Stimulated activated naive CD8-positive, alpha-beta T cell treated with anti-CD3 and anti-CD28 coated beads, Interleukin-15, amount 100 ng/mL, for 72 hours (primary cell): ENCODE data around the gene MBD6.

ENCODE experiments used
- ATAC-seq: fragments of 150-1000 bp; cut with Tn5 transposase; 2 replicates; pipeline ENCODE4 v1.10.0; 2021; ENCODE audit warnings: mild to moderate bottlenecking, moderate library complexity
- DNase-seq, 2 donors: peaks; one replicate each; pipeline ENCODE4 v3.0.0; 2021 to 2022
- H3K27ac Mint-ChIP-seq, 2 donors: one replicate each; pipeline ENCODE4 v1.8.0; 2022; ENCODE audit warnings: mild to moderate bottlenecking in 2 of 2, mixed read lengths in 2 of 2, moderate library complexity in 2 of 2
- H3K27me3 Mint-ChIP-seq: one replicate; pipeline ENCODE4 v1.8.0; 2022; ENCODE audit warnings: mixed read lengths
- H3K4me1 Mint-ChIP-seq: one replicate; pipeline ENCODE4 v1.8.0; 2022; ENCODE audit warnings: mild to moderate bottlenecking, mixed read lengths
- H3K4me3 Mint-ChIP-seq, 2 donors: one replicate each; pipeline ENCODE4 v1.8.0; 2022; ENCODE audit warnings: mild to moderate bottlenecking in 2 of 2, mixed read lengths in 2 of 2, moderate library complexity in 1 of 2
- H3K9me3 Mint-ChIP-seq, 2 donors: one replicate each; pipeline ENCODE4 v1.8.0; 2022; ENCODE audit warnings: mixed read lengths in 2 of 2

Gene MBD6, protein sequence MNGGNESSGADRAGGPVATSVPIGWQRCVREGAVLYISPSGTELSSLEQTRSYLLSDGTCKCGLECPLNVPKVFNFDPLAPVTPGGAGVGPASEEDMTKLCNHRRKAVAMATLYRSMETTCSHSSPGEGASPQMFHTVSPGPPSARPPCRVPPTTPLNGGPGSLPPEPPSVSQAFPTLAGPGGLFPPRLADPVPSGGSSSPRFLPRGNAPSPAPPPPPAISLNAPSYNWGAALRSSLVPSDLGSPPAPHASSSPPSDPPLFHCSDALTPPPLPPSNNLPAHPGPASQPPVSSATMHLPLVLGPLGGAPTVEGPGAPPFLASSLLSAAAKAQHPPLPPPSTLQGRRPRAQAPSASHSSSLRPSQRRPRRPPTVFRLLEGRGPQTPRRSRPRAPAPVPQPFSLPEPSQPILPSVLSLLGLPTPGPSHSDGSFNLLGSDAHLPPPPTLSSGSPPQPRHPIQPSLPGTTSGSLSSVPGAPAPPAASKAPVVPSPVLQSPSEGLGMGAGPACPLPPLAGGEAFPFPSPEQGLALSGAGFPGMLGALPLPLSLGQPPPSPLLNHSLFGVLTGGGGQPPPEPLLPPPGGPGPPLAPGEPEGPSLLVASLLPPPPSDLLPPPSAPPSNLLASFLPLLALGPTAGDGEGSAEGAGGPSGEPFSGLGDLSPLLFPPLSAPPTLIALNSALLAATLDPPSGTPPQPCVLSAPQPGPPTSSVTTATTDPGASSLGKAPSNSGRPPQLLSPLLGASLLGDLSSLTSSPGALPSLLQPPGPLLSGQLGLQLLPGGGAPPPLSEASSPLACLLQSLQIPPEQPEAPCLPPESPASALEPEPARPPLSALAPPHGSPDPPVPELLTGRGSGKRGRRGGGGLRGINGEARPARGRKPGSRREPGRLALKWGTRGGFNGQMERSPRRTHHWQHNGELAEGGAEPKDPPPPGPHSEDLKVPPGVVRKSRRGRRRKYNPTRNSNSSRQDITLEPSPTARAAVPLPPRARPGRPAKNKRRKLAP

DNA sequence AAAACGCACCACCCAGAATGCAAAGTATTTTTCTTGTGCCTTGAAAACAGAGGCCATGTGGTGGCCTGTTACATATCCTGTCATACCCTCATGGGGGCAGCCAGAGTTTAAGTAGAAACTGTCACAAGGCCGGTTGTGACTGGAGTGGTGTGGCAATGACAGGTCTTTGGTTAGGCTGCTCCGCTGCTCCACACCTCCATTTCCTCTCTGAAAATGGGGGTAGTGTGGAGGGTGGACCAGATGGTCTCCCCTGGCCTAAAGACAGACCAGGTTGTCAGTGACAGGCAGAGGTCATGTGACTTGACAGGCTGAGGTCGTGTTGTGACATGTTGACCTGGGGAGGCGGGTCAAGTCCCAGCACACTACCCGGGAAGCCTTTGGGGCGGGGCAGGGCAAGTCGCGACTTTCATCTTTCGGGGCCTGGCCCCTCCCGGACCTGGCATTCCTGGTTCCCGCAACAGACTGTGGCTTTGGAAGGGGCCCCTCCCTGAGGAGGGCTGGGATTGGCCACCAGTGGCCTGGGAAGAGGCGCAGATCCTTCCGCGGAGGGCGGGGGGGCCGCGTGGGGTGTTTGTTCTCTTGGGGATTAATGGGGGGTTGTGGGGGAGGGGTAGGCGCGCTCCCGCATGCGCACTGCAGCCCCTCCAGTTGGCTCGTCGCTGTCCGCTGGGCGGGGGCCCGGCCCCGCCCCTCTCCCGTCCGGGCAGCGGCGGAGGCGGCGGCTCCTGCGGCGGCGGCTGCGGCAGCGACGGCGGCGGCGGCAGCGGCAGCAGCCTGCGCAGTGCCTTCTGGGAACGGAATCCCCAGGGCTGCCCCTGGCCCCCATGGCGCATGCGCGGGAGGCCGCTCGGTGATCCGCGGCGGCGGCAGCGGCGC lies at the start of gene MBD6:
MBD6 (plus strand) TSS at position 814 of the 876 bp plus-strand sequence. CDS start 1,480 bp downstream, outside the sequence.
- DNase-seq (peak; percentile 95 to 96), ATAC-seq (peak; percentile 66)
- no peaks in the 10 kb centered on the region for H3K27me3 Mint-ChIP-seq
- peaks cover 88% of the 10 kb centered on the region for H3K4me1 Mint-ChIP-seq
- H3K27ac Mint-ChIP-seq: peak within 1 kb of the TSS; percentile 99 to 100
- H3K9me3 Mint-ChIP-seq: no peaks in the 10 kb centered on the region
- peak within 1 kb of the TSS; percentile 96 to 98 for H3K4me3 Mint-ChIP-seq

DNA sequence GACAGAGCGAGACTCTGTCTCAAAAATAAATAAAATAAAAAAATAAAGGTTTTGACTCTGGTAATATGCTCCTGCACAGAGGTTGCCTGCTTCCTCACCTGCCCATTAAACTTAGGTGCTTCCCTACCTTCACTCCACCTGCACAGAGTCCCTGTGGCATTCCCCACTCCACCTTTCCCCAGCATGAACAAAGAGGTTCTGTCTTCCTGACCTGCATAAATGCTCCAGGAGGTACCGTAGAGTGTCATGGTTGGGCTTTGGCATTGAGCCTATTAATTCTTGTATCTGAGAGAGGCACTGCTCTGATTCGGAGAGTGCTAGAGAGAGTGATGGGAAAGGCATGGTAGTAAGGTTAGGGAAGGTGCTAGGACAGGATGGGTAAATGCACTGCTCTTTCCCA lies 49.2 kb upstream of the MBD6 start:
- Mint-ChIP-seq H3K27me3 (no peaks in the 10 kb centered on the region), H3K27ac (no peak overlapping the region), H3K4me1 (peaks cover 65% of the 10 kb centered on the region), H3K9me3 (no peaks in the 10 kb centered on the region), H3K4me3 (no peak overlapping the region)
- DNase-seq (no peak), ATAC-seq (no peak)

DNA sequence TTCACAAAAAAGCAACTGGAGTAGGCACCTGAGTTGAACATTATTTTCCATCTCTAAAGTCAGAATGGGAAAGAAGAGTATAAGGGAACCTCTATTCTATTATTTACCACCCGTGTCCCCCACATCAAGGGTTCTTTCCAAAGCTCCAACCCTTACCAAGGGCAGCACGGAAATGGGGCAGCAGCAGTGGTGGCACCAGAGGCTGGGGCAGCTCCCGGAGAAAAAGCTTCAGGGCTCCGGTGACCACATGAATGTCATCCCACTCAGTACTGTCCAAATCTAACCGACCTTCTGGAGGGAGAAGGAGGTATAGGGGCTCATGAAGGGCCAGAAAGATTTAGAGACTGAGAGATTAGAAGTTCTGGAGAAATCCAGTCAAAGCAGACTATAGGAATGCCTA lies 48.7 kb upstream of the MBD6 start:
- Mint-ChIP-seq H3K4me3 (peak overlapping the region; percentile 71 to 76), H3K27ac (peak overlapping the region in 1 of 2 donors; percentile 95), H3K4me1 (peaks cover 70% of the 10 kb centered on the region), H3K27me3 (no peaks in the 10 kb centered on the region), H3K9me3 (no peaks in the 10 kb centered on the region)
- DNase-seq (no peak), ATAC-seq (no peak)

DNA sequence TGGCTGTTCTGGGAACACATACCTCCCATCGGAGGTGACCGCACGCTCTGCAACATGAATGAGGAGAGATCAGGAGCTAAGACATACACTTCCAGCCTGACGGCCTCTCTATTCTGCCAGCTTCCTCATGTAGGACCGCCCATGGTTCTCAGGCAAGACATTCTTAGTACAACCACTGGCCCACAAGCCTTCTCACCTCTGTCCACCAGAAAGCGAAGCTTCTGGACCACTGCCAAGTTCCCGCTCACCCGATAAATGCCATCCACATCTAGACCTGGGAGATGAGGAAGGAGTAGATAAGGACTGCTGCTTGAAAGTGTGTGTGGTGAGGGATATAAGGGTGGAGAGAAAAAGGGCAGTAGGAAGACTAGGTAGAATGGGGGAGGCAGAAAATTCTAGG lies 48.2 kb upstream of the MBD6 start:
- DNase-seq: no peak
- no peaks in the 10 kb centered on the region for H3K27me3 Mint-ChIP-seq
- no peaks in the 10 kb centered on the region for H3K9me3 Mint-ChIP-seq
- ATAC-seq: no peak
- H3K4me3 Mint-ChIP-seq: peak overlapping the region; percentile 71 to 76
- H3K27ac Mint-ChIP-seq: peak overlapping the region; percentile 81 to 95
- peaks cover 75% of the 10 kb centered on the region for H3K4me1 Mint-ChIP-seq

DNA sequence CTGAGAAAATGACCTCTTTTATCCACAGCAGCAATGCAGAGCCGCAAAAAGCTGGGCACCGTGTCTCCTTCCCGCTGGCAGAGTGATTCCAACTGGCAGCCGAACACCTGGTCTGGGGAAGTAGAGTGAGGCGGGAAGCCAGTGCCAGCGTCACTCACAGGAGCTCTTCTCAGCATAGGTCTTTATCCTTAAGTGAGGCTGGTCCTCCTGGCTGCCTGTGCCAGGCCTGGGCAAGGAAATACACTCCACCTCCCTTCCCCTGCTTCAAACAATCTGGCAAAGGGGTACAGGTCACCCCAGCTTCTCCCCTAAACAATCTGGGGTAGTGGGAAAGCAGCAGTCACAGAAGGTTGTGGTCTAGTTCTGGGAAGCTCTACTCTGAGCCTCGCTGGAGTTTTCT lies 47.8 kb upstream of the MBD6 start:
- Mint-ChIP-seq H3K4me3 (peak overlapping the region; percentile 71 to 76), H3K27me3 (no peaks in the 10 kb centered on the region), H3K4me1 (peaks cover 80% of the 10 kb centered on the region), H3K27ac (no peak overlapping the region), H3K9me3 (no peaks in the 10 kb centered on the region)
- ATAC-seq (no peak), DNase-seq (no peak)

DNA sequence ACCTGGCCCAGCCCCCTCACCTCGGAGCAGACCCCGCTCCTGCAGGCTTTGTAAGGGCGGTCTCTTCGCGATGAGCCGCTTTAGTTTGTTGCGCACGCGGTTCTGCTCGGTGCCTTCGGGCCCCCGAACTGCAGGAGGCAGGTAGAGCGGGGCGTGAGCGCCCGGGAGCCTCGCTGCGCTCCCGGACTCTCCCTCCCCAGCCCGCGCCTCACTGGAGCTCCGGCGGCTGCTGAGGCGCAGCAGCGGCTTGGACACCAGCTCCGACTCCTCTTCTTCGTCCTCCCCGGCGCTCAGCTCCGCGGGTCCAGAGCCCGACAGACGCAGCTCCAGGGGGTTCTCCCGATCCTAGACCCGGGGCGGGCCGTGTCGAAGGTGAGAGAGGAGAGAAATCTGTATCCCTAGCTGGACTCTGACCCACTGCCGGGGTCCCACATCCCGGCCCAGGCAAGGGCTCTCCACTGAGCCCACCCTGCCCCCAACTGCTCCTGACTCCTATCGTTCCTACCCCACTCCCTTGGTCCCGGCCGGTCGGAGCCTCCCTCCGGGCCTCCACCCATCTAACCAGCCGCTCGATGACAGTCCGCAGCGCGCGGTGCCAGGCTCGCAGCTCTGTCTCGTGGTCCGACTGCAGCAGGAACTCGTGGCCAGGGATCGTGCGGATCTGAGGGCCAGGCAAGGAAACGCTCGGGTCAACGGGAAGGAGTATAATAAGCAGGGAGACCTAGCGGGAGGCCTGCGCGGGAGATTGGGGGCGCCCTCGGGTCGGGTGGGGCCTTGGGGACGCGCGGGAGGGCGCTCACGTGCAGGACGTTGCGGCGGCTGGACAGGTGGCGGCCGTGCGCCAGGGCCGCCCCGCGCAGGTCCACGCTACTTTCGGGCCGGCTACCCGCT lies 47.1 kb upstream of the MBD6 start:
- no peaks in the 10 kb centered on the region for H3K9me3 Mint-ChIP-seq
- ATAC-seq (no peak), DNase-seq (no peak)
- H3K4me1 Mint-ChIP-seq: peaks cover 86% of the 10 kb centered on the region
- peak overlapping the region; percentile 80 to 97 for H3K4me3 Mint-ChIP-seq
- no peaks in the 10 kb centered on the region for H3K27me3 Mint-ChIP-seq
- H3K27ac Mint-ChIP-seq: no peak overlapping the region

DNA sequence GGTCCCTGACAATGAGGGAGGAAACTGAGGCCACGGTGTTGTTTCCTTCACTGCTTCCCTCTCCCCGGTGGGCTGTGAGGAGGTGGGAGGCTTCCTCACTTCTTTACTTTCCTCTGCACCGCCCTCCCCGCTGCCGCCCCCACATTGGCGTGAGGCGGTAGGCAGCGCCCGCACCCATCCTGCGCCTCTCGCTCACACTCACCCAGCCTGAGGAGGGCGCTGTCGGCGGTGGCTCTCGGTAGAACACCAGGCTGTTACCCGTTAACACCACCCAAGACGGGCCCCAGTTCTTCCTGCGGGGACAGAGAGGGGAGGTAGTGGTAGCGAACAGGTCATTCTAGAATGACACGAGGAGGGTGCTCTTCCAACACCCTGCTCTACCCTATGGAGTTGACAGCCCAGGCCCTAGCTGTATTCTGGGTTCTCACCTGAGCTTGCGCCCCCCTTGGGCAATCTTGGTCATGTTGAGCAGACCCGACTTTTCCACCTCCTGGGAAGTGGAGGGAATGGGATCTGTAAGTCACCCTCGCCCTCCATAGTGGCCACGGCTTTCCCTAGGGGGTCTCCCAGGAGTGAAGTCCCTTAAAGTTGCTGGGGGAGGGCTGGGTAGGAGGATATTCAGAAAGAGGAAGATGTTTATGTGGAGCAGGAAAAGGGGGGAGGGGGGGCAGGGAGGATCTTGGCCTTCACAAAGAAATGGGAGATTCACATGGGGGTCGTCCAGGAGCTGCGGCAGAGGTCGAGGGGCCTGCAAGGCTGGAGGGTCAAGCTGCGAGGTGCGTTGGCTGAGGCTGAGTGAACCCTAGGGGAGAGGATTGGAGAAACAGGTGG lies 46.2 kb upstream of the MBD6 start:
- ATAC-seq (peak; percentile 70), DNase-seq (peak; percentile 73 to 90)
- peak overlapping the region; percentile 97 to 100 for H3K27ac Mint-ChIP-seq
- H3K4me3 Mint-ChIP-seq: peak overlapping the region; percentile 80 to 97
- no peaks in the 10 kb centered on the region for H3K27me3 Mint-ChIP-seq
- no peaks in the 10 kb centered on the region for H3K9me3 Mint-ChIP-seq
- H3K4me1 Mint-ChIP-seq: peaks cover 89% of the 10 kb centered on the region

DNA sequence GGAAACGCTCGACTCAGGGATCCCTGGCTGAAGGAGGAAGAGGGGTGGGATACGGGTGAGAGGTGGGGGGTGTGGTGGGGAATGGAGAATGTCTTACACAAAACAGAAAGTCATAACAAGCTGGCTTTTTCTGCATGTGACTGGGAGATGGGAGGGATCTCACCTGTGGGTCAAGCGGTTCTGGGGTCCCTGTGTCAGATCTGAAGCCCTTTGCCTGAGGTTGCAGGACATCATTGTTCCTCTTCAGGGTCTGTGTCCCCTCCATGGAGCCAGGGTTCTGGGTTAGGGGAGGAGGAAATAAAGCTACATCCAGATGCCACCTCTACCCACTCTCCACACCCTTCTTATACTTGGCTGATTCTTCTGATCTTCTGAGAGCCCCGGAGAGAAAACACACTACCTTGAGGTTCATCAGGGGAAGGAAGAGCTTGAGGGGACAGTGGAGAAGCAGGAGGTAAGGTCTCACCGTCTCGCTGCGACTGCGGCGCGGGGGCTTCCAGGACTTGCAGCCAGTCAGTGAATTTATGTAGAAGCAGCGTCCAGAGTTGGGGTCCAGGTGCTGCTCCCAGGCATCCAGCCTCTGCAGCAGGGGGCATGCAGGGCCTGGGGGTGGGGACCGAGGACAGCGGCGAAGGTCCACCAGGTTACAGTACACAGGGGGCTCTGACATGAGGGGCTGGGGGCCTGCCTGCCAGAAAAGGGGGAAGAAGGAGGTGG lies 45.5 kb upstream of the MBD6 start:
- H3K27ac Mint-ChIP-seq: peak overlapping the region; percentile 97 to 100
- no peaks in the 10 kb centered on the region for H3K27me3 Mint-ChIP-seq
- H3K4me1 Mint-ChIP-seq: peaks cover 88% of the 10 kb centered on the region
- no peaks in the 10 kb centered on the region for H3K9me3 Mint-ChIP-seq
- no peak for ATAC-seq
- no peak for DNase-seq
- peak overlapping the region; percentile 80 to 97 for H3K4me3 Mint-ChIP-seq

DNA sequence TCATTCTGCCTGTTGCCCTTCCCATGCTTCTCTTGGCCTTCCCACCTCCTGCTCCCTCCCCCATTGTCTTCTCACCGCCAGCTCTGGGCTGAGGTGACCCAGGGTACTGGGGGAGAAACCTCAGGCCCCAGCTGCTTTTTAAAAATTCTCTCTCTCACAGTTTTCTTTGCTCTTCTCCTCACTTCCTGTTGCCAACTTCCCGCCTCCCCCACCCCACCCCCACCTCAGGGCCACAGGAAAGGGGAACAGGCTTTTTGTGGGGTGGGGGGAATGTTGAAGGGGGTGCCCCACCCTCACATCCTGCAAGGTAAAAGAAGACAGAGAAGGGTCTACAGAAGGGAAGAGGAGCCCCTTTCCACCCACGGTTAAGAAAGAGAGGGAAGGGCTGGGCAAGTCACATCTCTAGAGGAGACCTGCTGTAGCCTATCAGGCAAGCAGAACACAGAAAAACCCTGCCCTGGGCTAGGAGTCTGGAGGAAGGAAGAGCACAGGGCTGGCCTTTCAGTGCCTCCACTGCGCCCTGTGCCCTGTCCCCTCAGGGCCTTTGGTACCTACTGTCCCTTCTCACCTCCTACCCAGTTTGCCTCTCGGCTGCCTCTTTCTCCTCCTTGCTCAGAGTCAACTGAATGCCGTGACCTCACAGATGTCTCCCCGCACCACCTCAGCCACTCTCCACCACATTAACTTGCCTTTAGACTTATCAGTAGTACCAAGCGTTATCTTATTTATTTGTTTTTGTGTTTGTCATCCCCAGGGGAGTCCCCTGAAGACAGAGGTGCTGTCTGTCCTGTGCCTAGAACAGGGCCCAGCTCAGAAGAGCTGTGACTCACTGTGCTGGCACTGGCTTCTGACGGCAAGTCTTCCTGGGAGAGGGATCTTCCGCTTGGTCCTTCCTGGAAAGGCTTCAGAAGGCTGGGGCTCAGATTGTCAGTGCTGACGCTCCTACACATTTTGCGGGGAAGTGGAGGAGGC lies 44.6 kb upstream of the MBD6 start:
- no peaks in the 10 kb centered on the region for H3K27me3 Mint-ChIP-seq
- peaks cover 82% of the 10 kb centered on the region for H3K4me1 Mint-ChIP-seq
- H3K27ac Mint-ChIP-seq: peak overlapping the region; percentile 96 to 100
- H3K9me3 Mint-ChIP-seq: no peaks in the 10 kb centered on the region
- H3K4me3 Mint-ChIP-seq: peak overlapping the region; percentile 80 to 97
- ATAC-seq (peak; percentile 61), DNase-seq (peak; percentile 43 to 57)

DNA sequence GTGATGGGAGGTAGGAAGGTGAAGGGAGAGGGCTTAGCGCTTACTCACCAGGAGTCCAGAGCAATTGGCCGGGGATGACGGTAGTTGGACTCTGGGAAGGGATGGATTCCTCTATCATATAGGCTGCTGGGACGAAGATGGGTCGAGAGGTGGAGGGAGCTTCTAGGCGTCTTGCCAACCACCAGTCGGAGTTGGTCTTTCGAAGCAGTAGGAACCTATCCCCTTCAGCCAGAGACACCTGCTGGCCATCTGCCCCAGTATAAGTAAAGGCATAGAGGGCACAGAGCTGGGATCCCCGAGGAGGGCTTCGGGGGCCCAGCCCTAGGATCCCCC lies 43.6 kb upstream of the MBD6 start:
- Mint-ChIP-seq H3K27me3 (no peaks in the 10 kb centered on the region), H3K27ac (peak overlapping the region; percentile 96 to 100), H3K9me3 (no peaks in the 10 kb centered on the region), H3K4me3 (peak overlapping the region; percentile 80 to 97), H3K4me1 (peaks cover 78% of the 10 kb centered on the region)
- ATAC-seq (no peak), DNase-seq (no peak)

DNA sequence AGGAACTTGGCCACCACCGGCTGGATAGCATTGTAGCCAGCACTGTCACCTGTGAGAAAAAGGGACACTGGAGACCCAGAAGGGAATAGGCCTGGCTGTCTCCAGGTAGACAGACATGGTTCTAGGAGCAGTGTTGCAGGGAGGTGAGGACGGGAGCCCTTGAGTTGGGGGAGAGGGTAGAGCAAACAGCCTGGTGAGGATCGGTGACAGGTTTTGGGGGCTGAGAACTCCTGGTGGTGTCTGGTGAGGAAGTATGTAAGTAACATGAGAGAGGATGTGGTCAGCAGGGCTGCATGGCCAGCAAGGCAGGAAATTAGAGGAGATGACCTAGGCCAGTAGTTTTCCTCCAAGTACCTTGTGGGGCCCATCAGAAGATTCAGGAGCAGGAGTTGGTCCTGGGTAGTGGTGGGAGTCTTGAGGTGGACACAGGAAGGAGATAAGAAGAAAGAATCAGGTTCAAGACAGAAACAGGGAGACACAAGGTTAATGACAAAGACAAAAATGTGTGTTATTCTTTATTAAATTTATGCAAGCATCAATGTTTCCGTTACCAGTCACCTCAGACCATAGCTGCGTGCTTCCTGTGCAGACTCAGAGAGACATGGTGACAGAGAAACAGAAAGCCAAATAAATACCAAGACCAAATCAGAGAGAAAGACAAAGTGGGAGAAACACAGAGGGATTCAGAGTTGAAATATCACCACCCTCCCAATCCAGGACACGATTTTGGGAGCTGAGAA lies 43.1 kb upstream of the MBD6 start, which contains the start of gene ARHGAP9:
ARHGAP9 (minus strand) TSS at position 491 of the 740 bp plus-strand sequence; CDS start at position 31, 460 bp downstream.
- H3K27me3 Mint-ChIP-seq: no peaks in the 10 kb centered on the region
- ATAC-seq: peak; percentile 71
- peak within 1 kb of the TSS; percentile 96 to 100 for H3K27ac Mint-ChIP-seq
- peaks cover 73% of the 10 kb centered on the region for H3K4me1 Mint-ChIP-seq
- H3K4me3 Mint-ChIP-seq: peak within 1 kb of the TSS; percentile 80 to 97
- no peaks in the 10 kb centered on the region for H3K9me3 Mint-ChIP-seq
- peak; percentile 54 to 74 for DNase-seq
